ENCODE results near the gene AIM2. TPM values are rescaled to one million over a fixed set of nuclear protein-coding genes. Genes with fewer than 3 reads are reported as not detected.
"Not testable (repeated sequence)": the region's sequence is repeated elsewhere in the genome, so short reads cannot be mapped to it uniquely, and the experiment has no call there.

The AIM2 gene
- total RNA-seq, 6 experiments from 2014 or later: 0.73 to 1.1 (median 0.80) TPM; not detected in 3

GRCh38 chr1:159120317-159120716, 43.8 kb upstream of the AIM2 start:
- H3K27me3 ChIP-seq: no peaks in the 10 kb centered on the region
- TF ChIP-seq POLR2A (IDR thresholded peaks at IDR 0.05) (no peak), CTCF (IDR thresholded peaks at IDR 0.05) (no peak)
- H3K36me3 ChIP-seq: no peaks in the 10 kb centered on the region
- no peak for ATAC-seq
- intact Hi-C loops (cut with DNase I): no loop called here
- no peaks in the 10 kb centered on the region for H3K4me1 ChIP-seq
- H3K9me3 ChIP-seq: no peaks in the 10 kb centered on the region
- no peak overlapping the region for H3K27ac ChIP-seq
- no peak for DNase-seq
- no peak overlapping the region for H3K4me3 ChIP-seq
- 29% methylated on average over 4 of the region's 4 CpGs for WGBS (ENCODE audit: insufficient coverage, low coverage, low lambda C conversion rate, missing lambda C conversion rate)

- ATAC-seq (no peak), DNase-seq (no peak)
- no peaks in the 10 kb centered on the region for H3K36me3 ChIP-seq
- H3K27ac ChIP-seq: no peak overlapping the region
- no peaks in the 10 kb centered on the region for H3K27me3 ChIP-seq
- no peaks in the 10 kb centered on the region for H3K4me1 ChIP-seq
- no peak overlapping the region for H3K4me3 ChIP-seq
- WGBS (ENCODE audit: insufficient coverage, low coverage, low lambda C conversion rate, missing lambda C conversion rate): 17% methylated on average over 1 of the region's 1 CpG
- intact Hi-C loops (cut with DNase I): no loop called here
- TF ChIP-seq POLR2A (IDR thresholded peaks at IDR 0.05) (no peak), CTCF (IDR thresholded peaks at IDR 0.05) (no peak)
- H3K9me3 ChIP-seq: no peaks in the 10 kb centered on the region
These were observed 37.2 kb upstream of the AIM2 start for GRCh38 chr1:159113596-159114433.

DNA sequence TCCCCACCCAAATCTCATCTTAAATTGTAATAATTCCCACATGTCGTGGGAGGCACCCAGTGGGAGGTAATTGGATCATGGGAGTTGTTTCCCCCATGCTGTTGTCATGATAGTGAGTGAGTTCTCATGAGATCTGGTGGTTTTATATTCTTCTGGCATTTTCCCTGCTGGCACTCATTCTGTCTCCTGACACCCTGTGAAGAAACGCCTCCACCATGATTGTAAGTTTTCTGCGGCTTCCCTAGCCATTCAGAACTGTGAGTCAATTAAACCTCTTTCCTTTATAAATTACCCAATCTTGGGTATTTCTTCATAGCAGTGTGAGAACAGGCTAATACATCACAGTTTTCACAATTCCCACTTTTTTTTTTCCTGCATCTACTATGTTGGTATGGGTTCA, 26.5 kb upstream of the AIM2 start:
- H3K27ac ChIP-seq; H3K27me3 ChIP-seq; H3K4me1 ChIP-seq; intact Hi-C loops (cut with DNase I); H3K4me3 ChIP-seq; DNase-seq; ATAC-seq; H3K36me3 ChIP-seq; H3K9me3 ChIP-seq: not testable (repeated sequence)
- 60% methylated on average over 2 of the region's 3 CpGs for WGBS (ENCODE audit: insufficient coverage, low coverage, low lambda C conversion rate, missing lambda C conversion rate)

DNA sequence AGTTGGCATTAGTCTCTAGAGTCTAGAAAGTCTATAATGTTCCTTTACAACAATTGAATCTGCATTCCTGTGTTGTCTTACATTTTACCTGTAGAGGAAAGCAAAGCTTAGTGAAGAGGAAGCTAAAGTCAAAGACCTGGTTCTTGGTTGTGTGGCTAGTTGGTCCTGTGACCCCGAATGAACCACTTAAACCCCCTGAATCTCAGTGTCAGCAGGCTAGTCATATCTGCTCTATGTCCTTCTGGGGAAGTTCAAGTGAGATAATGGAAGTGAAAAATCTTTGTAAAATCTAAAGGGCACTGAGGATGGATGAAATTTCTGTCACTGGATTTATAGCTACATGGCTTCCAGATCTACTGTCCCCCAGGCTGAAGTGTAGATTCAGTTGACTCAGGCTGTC, 24.0 kb upstream of the AIM2 start:
- ATAC-seq (no peak), DNase-seq (no peak)
- TF ChIP-seq POLR2A (IDR thresholded peaks at IDR 0.05) (no peak), CTCF (IDR thresholded peaks at IDR 0.05) (no peak)
- no peaks in the 10 kb centered on the region for H3K36me3 ChIP-seq
- no peaks in the 10 kb centered on the region for H3K27me3 ChIP-seq
- 21% methylated on average over 1 of the region's 1 CpG for WGBS (ENCODE audit: insufficient coverage, low coverage, low lambda C conversion rate, missing lambda C conversion rate)
- H3K27ac ChIP-seq: no peak overlapping the region
- H3K9me3 ChIP-seq: no peaks in the 10 kb centered on the region
- H3K4me3 ChIP-seq: no peak overlapping the region
- intact Hi-C loops (cut with DNase I): no loop called here
- H3K4me1 ChIP-seq: no peaks in the 10 kb centered on the region

DNA sequence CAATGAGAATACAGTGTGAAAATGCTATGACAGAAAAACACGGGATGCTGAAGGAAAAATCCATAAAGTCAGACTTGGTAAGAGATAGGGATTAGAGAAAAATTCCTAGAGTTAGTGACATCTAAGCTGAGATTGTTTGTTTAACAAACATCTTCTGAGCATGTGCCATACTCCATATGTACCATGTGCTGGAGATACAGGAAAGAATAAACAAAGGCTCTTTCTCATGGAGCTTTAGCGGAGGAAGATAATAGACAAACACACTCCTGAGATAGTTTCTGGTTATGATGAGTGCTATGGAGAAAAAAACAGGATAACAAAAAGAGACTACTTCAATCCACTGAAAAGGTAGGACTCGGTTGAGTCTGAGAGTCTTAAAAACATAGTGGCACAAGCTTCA, 22.0 kb upstream of the AIM2 start:
- Histone ChIP-seq H3K4me3 (no peak overlapping the region), H3K27me3 (no peaks in the 10 kb centered on the region), H3K9me3 (no peaks in the 10 kb centered on the region), H3K4me1 (no peaks in the 10 kb centered on the region), H3K36me3 (no peaks in the 10 kb centered on the region), H3K27ac (no peak overlapping the region)
- no peak for TF ChIP-seq CTCF (IDR thresholded peaks at IDR 0.05)
- TF ChIP-seq POLR2A (IDR thresholded peaks at IDR 0.05): no peak
- WGBS (ENCODE audit: insufficient coverage, low coverage, low lambda C conversion rate, missing lambda C conversion rate): 45% methylated on average over 3 of the region's 3 CpGs
- DNase-seq (no peak), ATAC-seq (no peak)
- intact Hi-C loops (cut with DNase I): no loop called here

All from right lobe of liver (tissue), 6 donors.